H9 (cell line): Measurements from ENCODE around the gene ATG7. TPM values are rescaled to one million over a fixed set of nuclear protein-coding genes. Genes with fewer than 3 reads are reported as not detected.

Experiments used
- DNase-seq: peaks from one replicate; pipeline ENCODE4 v3.0.0-alpha.2; 2017
- H2AFZ ChIP-seq: one replicate; pipeline ENCODE4 v1.6.1; 2013; ENCODE audit warnings: mild to moderate bottlenecking, low read length, control low read depth, moderate library complexity
- H2AK5ac ChIP-seq: 2 replicates; pipeline ENCODE4 v1.6.1; 2013; ENCODE audit warnings: low read length, control low read depth, mixed read lengths; ENCODE audit not compliant: insufficient read length
- H2BK120ac ChIP-seq: one replicate; pipeline ENCODE4 v1.6.1; 2013; ENCODE audit warnings: low read depth, mild to moderate bottlenecking, low read length, control low read depth, inconsistent platforms; ENCODE audit not compliant: poor library complexity, severe bottlenecking
- H2BK12ac ChIP-seq: 2 replicates; pipeline ENCODE4 v1.6.1; 2013; ENCODE audit warnings: low read length, control low read depth, mixed read lengths, low read depth; ENCODE audit not compliant: insufficient read length
- H2BK15ac ChIP-seq: 2 replicates; pipeline ENCODE4 v1.6.1; 2013; ENCODE audit warnings: low read depth, low read length, control low read depth
- H2BK20ac ChIP-seq: one replicate; pipeline ENCODE4 v1.6.1; 2013; ENCODE audit warnings: low read depth, mild to moderate bottlenecking, low read length, control low read depth, inconsistent platforms; ENCODE audit not compliant: poor library complexity, severe bottlenecking
- H2BK5ac ChIP-seq: 2 replicates; pipeline ENCODE4 v1.6.1; 2013; ENCODE audit warnings: low read length, control low read depth, mixed read lengths; ENCODE audit not compliant: insufficient read length
- H3K14ac ChIP-seq: 2 replicates; pipeline ENCODE4 v1.6.1; 2013; ENCODE audit warnings: low read length, control low read depth; ENCODE audit not compliant: insufficient read depth
- H3K18ac ChIP-seq: 2 replicates; pipeline ENCODE4 v1.6.1; 2013; ENCODE audit warnings: low read depth, mild to moderate bottlenecking, mixed read lengths, low read length, control low read depth; ENCODE audit not compliant: insufficient read length
- H3K23ac ChIP-seq: 2 replicates; pipeline ENCODE4 v1.6.1; 2013; ENCODE audit warnings: low read length, control low read depth, mixed read lengths, low read depth; ENCODE audit not compliant: insufficient read length
- H3K23me2 ChIP-seq: 2 replicates; pipeline ENCODE4 v1.6.1; 2013; ENCODE audit warnings: low read depth, mild to moderate bottlenecking, mixed read lengths, low read length, control low read depth; ENCODE audit not compliant: insufficient read length, poor library complexity, severe bottlenecking
- H3K27ac ChIP-seq: 2 replicates; pipeline ENCODE4 v1.5.1; 2013; ENCODE audit warnings: low read length, control low read depth, mixed read lengths, low read depth; ENCODE audit not compliant: insufficient read length
- H3K27me3 ChIP-seq: 2 replicates; pipeline ENCODE4 v1.6.1; 2013; ENCODE audit warnings: low read length, control low read depth, inconsistent platforms; ENCODE audit not compliant: insufficient read depth
- H3K4ac ChIP-seq: 2 replicates; pipeline ENCODE4 v1.6.1; 2013; ENCODE audit warnings: low read depth, mild to moderate bottlenecking, control low read depth, inconsistent platforms, low read length, moderate library complexity
- H3K4me1 ChIP-seq: 2 replicates; pipeline ENCODE4 v1.6.1; 2013; ENCODE audit warnings: low read length, control low read depth, inconsistent platforms; ENCODE audit not compliant: insufficient read depth
- H3K4me2 ChIP-seq: 2 replicates; pipeline ENCODE4 v1.6.1; 2013; ENCODE audit warnings: low read length, control low read depth, mixed read lengths; ENCODE audit not compliant: insufficient read length, insufficient read depth
- H3K56ac ChIP-seq: 2 replicates; pipeline ENCODE4 v1.6.1; 2013; ENCODE audit warnings: low read depth, mild to moderate bottlenecking, mixed read lengths, low read length, control low read depth; ENCODE audit not compliant: insufficient read length
- H3K79me1 ChIP-seq: 2 replicates; pipeline ENCODE4 v1.6.1; 2013; ENCODE audit warnings: low read depth, mild to moderate bottlenecking, moderate library complexity, low read length, control low read depth, inconsistent platforms; ENCODE audit not compliant: insufficient read depth, poor library complexity, severe bottlenecking
- H3K79me2 ChIP-seq: 2 replicates; pipeline ENCODE4 v1.6.1; 2013; ENCODE audit warnings: low read length, control low read depth, inconsistent platforms; ENCODE audit not compliant: insufficient read depth
- H3K9ac ChIP-seq: 2 replicates; pipeline ENCODE4 v1.6.1; 2013; ENCODE audit warnings: low read length, control low read depth, mixed read lengths; ENCODE audit not compliant: insufficient read length; ENCODE audit errors: extremely low read depth
- H3K9me3 ChIP-seq: one replicate; pipeline ENCODE4 v1.6.1; 2013; ENCODE audit warnings: low read depth, low read length, inconsistent platforms; ENCODE audit not compliant: control insufficient read depth
- H3T11ph ChIP-seq: one replicate; pipeline ENCODE4 v1.6.1; 2013; ENCODE audit warnings: mild to moderate bottlenecking, low read length, control low read depth, inconsistent platforms
- H4K20me1 ChIP-seq: one replicate; pipeline ENCODE4 v1.6.1; 2013; ENCODE audit not compliant: control insufficient read depth, insufficient read length, insufficient read depth
- H4K5ac ChIP-seq: 2 replicates; pipeline ENCODE4 v1.6.1; 2013; ENCODE audit warnings: low read depth, mild to moderate bottlenecking, mixed read lengths, low read length, control low read depth; ENCODE audit not compliant: insufficient read length
- H4K8ac ChIP-seq: replicated peaks from 2 replicates; pipeline ENCODE4 v1.6.1; 2013; ENCODE audit warnings: low read length, control low read depth, mixed read lengths, low read depth; ENCODE audit not compliant: insufficient read length
- H4K91ac ChIP-seq: 2 replicates; pipeline ENCODE4 v1.6.1; 2013; ENCODE audit warnings: low read depth, mild to moderate bottlenecking, moderate library complexity, mixed read lengths, low read length, control low read depth; ENCODE audit not compliant: insufficient read length
- H3K27ac Mint-ChIP-seq, 3 experiments: 2 replicates in 2 of 3; 3 replicates in 1 of 3; pipeline ENCODE4 v1.8.0; 2020 to 2021; ENCODE audit warnings: mixed read lengths in 3 of 3, mild to moderate bottlenecking in 1 of 3, moderate library complexity in 1 of 3
- H3K27me3 Mint-ChIP-seq: 2 replicates; pipeline ENCODE4 v1.8.0; 2021; ENCODE audit warnings: low read depth, mild to moderate bottlenecking, moderate library complexity, mixed read lengths
- H3K36me3 Mint-ChIP-seq, 3 experiments: 2 replicates in 2 of 3; 3 replicates in 1 of 3; pipeline ENCODE4 v1.8.0; 2020 to 2021; ENCODE audit warnings: low read depth in 3 of 3, mixed read lengths in 3 of 3; ENCODE audit not compliant: insufficient read depth in 1 of 3
- H3K4me1 Mint-ChIP-seq, 2 experiments: 2 replicates each; pipeline ENCODE4 v1.8.0; 2020; ENCODE audit warnings: mixed read lengths in 2 of 2
- H3K4me3 Mint-ChIP-seq, 2 experiments: 2 replicates in 1 of 2; 3 replicates in 1 of 2; pipeline ENCODE4 v1.8.0; 2020 to 2021; ENCODE audit warnings: mild to moderate bottlenecking in 2 of 2, mixed read lengths in 2 of 2, moderate library complexity in 1 of 2
- H3K9me3 Mint-ChIP-seq, 2 experiments: 2 replicates in 1 of 2; 3 replicates in 1 of 2; pipeline ENCODE4 v1.8.0; 2020; ENCODE audit warnings: mild to moderate bottlenecking in 2 of 2, mixed read lengths in 2 of 2, moderate library complexity in 1 of 2
- WGBS: extraction: QIAGEN DNeasy Blood & Tissue Kit; methylation state at CpG from one replicate; pipeline ENCODE4 v1.1.7; 2013; ENCODE audit warnings: missing lambda C conversion rate, low lambda C conversion rate, mixed read lengths; ENCODE audit not compliant: insufficient read length; ENCODE audit errors: extremely low coverage; 5-methylcytosine and 5-hydroxymethylcytosine counted together
- total RNA-seq: library from RNA; stranded (reverse); gene quantifications from 2 replicates; pipeline ENCODE4 v1.2.1, GENCODE V29; 2021
- TF ChIP-seq, protein P1 (sequence below): fragments of 200-600 bp; sonication (generic); conservative IDR thresholded peaks from 3 replicates; pipeline ENCODE4 v1.8.0; 2021; ENCODE audit warnings: antibody characterized with exemption, mild to moderate bottlenecking

ATG7 gene
- total RNA-seq, 1 experiment from 2014 or later = 17.9 TPM

DNA sequence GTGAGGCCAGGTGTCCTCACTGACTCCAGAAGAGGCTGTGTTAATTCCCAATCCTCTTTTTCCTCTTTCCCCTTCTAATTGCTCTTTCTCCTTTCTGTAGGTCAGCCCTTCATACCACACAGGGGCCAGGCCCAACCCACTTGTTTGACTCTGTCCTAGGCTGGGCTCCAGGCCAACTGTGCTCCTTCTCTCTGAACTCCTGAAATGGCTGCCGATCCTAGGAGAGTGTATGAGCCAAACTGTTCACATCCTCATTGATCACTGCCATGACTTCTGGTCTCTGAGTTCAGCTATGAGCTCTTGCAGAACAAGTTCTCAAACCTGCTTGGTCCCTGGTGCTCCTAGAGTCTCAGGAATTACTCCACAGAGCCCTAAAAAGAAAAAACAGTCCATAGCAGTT lies 226.4 kb downstream of the ATG7 start:
- peaks cover 4% of the 10 kb centered on the region; the same call in 1 of the 2 replicates for H3K4me1 ChIP-seq
- no peak overlapping the region for H3K4me2 ChIP-seq
- no peak overlapping the region for H2BK20ac ChIP-seq
- peaks cover 5% of the 10 kb centered on the region in 2 experiments for H3K9me3 Mint-ChIP-seq
- TF ChIP-seq, protein P1, sequence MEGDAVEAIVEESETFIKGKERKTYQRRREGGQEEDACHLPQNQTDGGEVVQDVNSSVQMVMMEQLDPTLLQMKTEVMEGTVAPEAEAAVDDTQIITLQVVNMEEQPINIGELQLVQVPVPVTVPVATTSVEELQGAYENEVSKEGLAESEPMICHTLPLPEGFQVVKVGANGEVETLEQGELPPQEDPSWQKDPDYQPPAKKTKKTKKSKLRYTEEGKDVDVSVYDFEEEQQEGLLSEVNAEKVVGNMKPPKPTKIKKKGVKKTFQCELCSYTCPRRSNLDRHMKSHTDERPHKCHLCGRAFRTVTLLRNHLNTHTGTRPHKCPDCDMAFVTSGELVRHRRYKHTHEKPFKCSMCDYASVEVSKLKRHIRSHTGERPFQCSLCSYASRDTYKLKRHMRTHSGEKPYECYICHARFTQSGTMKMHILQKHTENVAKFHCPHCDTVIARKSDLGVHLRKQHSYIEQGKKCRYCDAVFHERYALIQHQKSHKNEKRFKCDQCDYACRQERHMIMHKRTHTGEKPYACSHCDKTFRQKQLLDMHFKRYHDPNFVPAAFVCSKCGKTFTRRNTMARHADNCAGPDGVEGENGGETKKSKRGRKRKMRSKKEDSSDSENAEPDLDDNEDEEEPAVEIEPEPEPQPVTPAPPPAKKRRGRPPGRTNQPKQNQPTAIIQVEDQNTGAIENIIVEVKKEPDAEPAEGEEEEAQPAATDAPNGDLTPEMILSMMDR = no peak
- H4K8ac ChIP-seq = no peak overlapping the region
- no CpG with 5 or more reads among the region's 1 CpG for WGBS
- no peaks in the 10 kb centered on the region for H3K23me2 ChIP-seq
- H3K79me2 ChIP-seq = no peaks in the 10 kb centered on the region
- DNase-seq = no peak
- H3K18ac ChIP-seq = no peak overlapping the region
- no peaks in the 10 kb centered on the region for H4K20me1 ChIP-seq
- no peaks in the 10 kb centered on the region for H3K27me3 Mint-ChIP-seq
- no peak overlapping the region for H2BK12ac ChIP-seq
- no peak overlapping the region for H2BK15ac ChIP-seq
- no peak overlapping the region for H2AFZ ChIP-seq
- no peak overlapping the region for H3K56ac ChIP-seq
- no peak overlapping the region for H2BK5ac ChIP-seq
- no peak overlapping the region for H3K23ac ChIP-seq
- no peak overlapping the region for H4K5ac ChIP-seq
- H3K27me3 ChIP-seq = no peaks in the 10 kb centered on the region
- H3K36me3 Mint-ChIP-seq = peaks cover 3 to 7% (median 5%) of the 10 kb centered on the region in 3 experiments; a peak in 4 of 7 replicates
- no peaks in the 10 kb centered on the region for H3K9me3 ChIP-seq
- no peak overlapping the region for H4K91ac ChIP-seq
- no peak overlapping the region for H2BK120ac ChIP-seq
- H3K9ac ChIP-seq = no peak overlapping the region
- H3T11ph ChIP-seq = no peak overlapping the region
- no peak overlapping the region for H3K27ac ChIP-seq
- H3K14ac ChIP-seq = no peak overlapping the region
- H2AK5ac ChIP-seq = no peak overlapping the region
- H3K27ac Mint-ChIP-seq = peak overlapping the region in 1 of 3 experiments; percentile 29; a peak in 3 of 7 replicates
- no peak overlapping the region for H3K4me3 Mint-ChIP-seq
- no peak overlapping the region for H3K4ac ChIP-seq
- H3K4me1 Mint-ChIP-seq = peaks cover 16% of the 10 kb centered on the region in 2 experiments
- H3K79me1 ChIP-seq = no peaks in the 10 kb centered on the region
